Ishikawa (cell line): Measurements from ENCODE around the gene TBKBP1.

Experiments
- CREB1 ChIP-seq: IDR thresholded peaks from 2 replicates; pipeline ENCODE4 v1.6.1; 2012; ENCODE audit warnings: low read depth
- EGR1 ChIP-seq: IDR thresholded peaks from 2 replicates; pipeline ENCODE4 v1.6.1; 2012
- FOXM1 ChIP-seq: IDR thresholded peaks from 2 replicates; pipeline ENCODE4 v1.6.1; 2012; ENCODE audit warnings: low read depth, borderline replicate concordance
- REST ChIP-seq: IDR thresholded peaks from 2 replicates; pipeline ENCODE4 v1.6.1; 2012; ENCODE audit warnings: low read depth, mild to moderate bottlenecking
- TAF1 ChIP-seq: IDR thresholded peaks from 2 replicates; pipeline ENCODE4 v1.6.1; 2012; ENCODE audit warnings: low read depth, mild to moderate bottlenecking
- TEAD4 ChIP-seq: IDR thresholded peaks from 2 replicates; pipeline ENCODE4 v1.6.1; 2012
- YY1 ChIP-seq: IDR thresholded peaks from 2 replicates; pipeline ENCODE4 v1.6.1; 2012; ENCODE audit warnings: low read depth

- no peak for TF ChIP-seq YY1
- no peak for TF ChIP-seq CREB1
- TF ChIP-seq TAF1: no peak
- TF ChIP-seq FOXM1: no peak
- no peak for TF ChIP-seq EGR1
- TF ChIP-seq TEAD4: no peak
- no peak for TF ChIP-seq REST
These were observed 44.2 kb downstream of the TBKBP1 start for GRCh38 chr17:47738178-47738577.
